ENCODE results near the gene LTBP1. TPM values are rescaled to one million over a fixed set of nuclear protein-coding genes. Genes with fewer than 3 reads are reported as not detected.
"Not testable (repeated sequence)": the region's sequence is repeated elsewhere in the genome, so short reads cannot be mapped to it uniquely, and the experiment has no call there.

LTBP1 gene
- total RNA-seq, 3 donors from 2014 or later, result 14.3 to 38.4 (median 33.6) TPM

- Histone ChIP-seq H3K36me3 (ENCODE audit: low read depth) (no peaks in the 10 kb centered on the region), H3K4me1 (ENCODE audit: low read depth) (no peaks in the 10 kb centered on the region), H3K9me3 (no peaks in the 10 kb centered on the region), H3K4me3 (no peak overlapping the region)
- ATAC-seq, result no peak
- DNase-seq, result no peak
- intact Hi-C loops (cut with DNase I, micrococcal nuclease), result no loop called here
- TF ChIP-seq, protein P1, sequence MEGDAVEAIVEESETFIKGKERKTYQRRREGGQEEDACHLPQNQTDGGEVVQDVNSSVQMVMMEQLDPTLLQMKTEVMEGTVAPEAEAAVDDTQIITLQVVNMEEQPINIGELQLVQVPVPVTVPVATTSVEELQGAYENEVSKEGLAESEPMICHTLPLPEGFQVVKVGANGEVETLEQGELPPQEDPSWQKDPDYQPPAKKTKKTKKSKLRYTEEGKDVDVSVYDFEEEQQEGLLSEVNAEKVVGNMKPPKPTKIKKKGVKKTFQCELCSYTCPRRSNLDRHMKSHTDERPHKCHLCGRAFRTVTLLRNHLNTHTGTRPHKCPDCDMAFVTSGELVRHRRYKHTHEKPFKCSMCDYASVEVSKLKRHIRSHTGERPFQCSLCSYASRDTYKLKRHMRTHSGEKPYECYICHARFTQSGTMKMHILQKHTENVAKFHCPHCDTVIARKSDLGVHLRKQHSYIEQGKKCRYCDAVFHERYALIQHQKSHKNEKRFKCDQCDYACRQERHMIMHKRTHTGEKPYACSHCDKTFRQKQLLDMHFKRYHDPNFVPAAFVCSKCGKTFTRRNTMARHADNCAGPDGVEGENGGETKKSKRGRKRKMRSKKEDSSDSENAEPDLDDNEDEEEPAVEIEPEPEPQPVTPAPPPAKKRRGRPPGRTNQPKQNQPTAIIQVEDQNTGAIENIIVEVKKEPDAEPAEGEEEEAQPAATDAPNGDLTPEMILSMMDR (IDR thresholded peaks at IDR 0.05), result no peak
These were observed 434.0 kb downstream of the LTBP1 start for GRCh38 chr2:33380719-33381118.

DNA sequence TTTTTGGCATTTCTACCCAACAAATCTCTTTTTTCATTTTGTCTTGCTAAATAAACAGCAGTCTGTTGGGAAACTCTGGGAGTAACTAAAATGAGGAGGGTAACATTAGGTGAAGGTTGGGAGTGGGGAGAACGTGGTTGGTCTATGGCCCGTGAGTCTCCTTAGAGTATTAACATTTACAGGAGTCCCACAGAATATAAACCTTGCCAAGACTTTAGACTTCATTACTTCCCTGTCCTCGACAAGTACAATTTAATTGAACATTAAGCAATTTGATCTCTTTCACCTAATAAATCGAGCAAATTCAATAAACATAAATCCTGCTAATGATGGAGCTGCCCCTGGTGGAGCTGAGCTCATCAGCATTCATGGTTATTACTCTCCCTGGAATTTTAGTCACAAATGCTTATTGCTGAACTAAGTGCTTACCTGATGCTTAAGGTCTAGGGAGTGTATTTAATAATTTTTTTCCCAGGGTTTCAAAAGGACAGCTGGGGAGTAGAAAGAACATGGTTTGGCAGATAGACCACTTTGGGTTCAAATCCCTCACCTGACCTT is 434.6 kb downstream of the LTBP1 start:
- Histone ChIP-seq H3K36me3 (ENCODE audit: low read depth) (no peaks in the 10 kb centered on the region), H3K4me3 (no peak overlapping the region), H3K9me3 (no peaks in the 10 kb centered on the region), H3K4me1 (ENCODE audit: low read depth) (no peaks in the 10 kb centered on the region)
- DNase-seq (no peak), ATAC-seq (no peak)
- TF ChIP-seq, protein P1 (IDR thresholded peaks at IDR 0.05), result no peak
- intact Hi-C loops (cut with DNase I, micrococcal nuclease), result no loop called here

GRCh38 chr2:33383855-33384598 is 437.3 kb downstream of the LTBP1 start:
- H3K4me1 ChIP-seq (ENCODE audit: low read depth), result no peaks in the 10 kb centered on the region
- no peak overlapping the region for H3K4me3 ChIP-seq
- intact Hi-C loops (cut with DNase I, micrococcal nuclease), result no loop called here
- no peaks in the 10 kb centered on the region for H3K9me3 ChIP-seq
- TF ChIP-seq, protein P1 (IDR thresholded peaks at IDR 0.05), result no peak
- ATAC-seq, result no peak
- DNase-seq, result no peak
- no peaks in the 10 kb centered on the region for H3K36me3 ChIP-seq (ENCODE audit: low read depth)

DNA sequence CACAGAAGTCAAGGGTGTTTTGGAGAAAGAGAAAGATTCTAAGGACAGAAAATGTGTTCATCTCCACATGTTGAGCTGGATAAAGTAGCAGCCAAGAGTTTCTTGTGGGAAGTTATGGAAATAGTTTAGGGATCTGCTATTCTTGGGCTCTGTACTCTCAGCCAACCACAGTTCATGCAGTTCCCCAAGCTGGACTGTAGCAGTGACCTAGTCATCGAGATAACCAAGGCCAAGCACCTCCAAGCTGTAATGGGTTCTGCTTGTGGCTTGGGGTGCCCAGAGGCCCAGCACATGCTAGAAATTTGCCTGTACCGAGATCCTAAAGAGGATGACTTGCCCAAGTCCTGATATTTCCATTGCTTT is 437.8 kb downstream of the LTBP1 start:
- Histone ChIP-seq H3K4me1 (ENCODE audit: low read depth) (no peaks in the 10 kb centered on the region), H3K4me3 (no peak overlapping the region), H3K36me3 (ENCODE audit: low read depth) (no peaks in the 10 kb centered on the region), H3K9me3 (no peaks in the 10 kb centered on the region)
- intact Hi-C loops (cut with DNase I, micrococcal nuclease), result no loop called here
- DNase-seq (no peak), ATAC-seq (no peak)
- TF ChIP-seq, protein P1 (IDR thresholded peaks at IDR 0.05), result no peak

DNA sequence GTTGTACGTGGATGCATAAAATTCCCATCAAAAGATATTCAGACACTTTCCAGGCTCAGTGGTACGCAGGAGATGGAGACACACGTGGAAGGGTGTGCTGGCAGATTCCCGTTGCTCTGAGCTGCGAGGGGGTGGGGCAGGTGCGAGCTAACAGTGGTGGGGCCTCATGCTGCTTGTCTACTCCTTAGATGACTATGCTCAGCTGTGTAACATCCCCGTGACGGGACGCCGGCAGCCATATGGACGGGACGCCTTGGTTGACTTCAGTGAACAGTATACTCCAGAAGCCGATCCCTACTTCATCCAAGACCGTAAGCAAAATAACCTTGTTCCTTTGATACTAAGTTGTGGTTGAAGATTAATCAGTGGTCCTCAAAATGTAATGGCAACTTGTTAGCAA is 442.2 kb downstream of the LTBP1 start:
- intact Hi-C loops (cut with DNase I, micrococcal nuclease), result no loop called here

DNA sequence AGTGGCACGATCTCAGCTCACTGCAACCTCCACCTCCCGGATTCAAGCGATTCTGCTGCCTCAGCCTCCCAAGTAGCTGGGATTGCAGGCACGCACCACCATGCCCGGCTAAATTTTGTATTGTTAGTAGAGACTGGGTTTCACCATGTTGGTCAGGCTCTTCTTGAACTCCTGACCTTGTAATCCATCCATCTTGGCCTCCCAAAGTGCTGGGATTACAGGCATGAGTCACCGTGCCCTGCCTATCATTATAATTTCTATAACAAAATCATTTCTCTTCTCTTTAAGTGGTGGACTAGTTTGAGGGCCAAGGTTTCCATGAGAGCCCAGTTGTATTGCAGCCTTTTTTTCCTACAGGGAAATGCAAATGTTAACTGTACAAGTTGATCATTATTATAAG is 442.9 kb downstream of the LTBP1 start:
- H3K36me3 ChIP-seq (ENCODE audit: low read depth); ATAC-seq; intact Hi-C loops (cut with DNase I, micrococcal nuclease); DNase-seq; H3K4me1 ChIP-seq (ENCODE audit: low read depth); H3K4me3 ChIP-seq; H3K9me3 ChIP-seq: not testable (repeated sequence)

More for the DNA sequence above, 442.2 kb downstream of the LTBP1 start:
- Histone ChIP-seq H3K4me1 (ENCODE audit: low read depth) (no peaks in the 10 kb centered on the region), H3K36me3 (ENCODE audit: low read depth) (no peaks in the 10 kb centered on the region), H3K9me3 (no peaks in the 10 kb centered on the region), H3K4me3 (no peak overlapping the region)
- TF ChIP-seq, protein P1 (IDR thresholded peaks at IDR 0.05), result no peak
- DNase-seq (no peak), ATAC-seq (no peak)

Measured in mucosa of descending colon (tissue), 3 donors.